ENCODE results near the gene ARL5A.

GRCh38 chr2:151805961-151806360 is 22.3 kb downstream of the ARL5A start:
- TF ChIP-seq CTCF (conservative IDR thresholded peaks at IDR 0.05; ENCODE audit: low read depth, low read length) (no peak), CEBPB (IDR thresholded peaks at IDR 0.05; ENCODE audit: low read depth, low read length) (no peak), BHLHE40 (IDR thresholded peaks at IDR 0.05; ENCODE audit: low read depth, low read length) (no peak), POLR2A (IDR thresholded peaks at IDR 0.05; ENCODE audit: low read depth, low read length) (no peak), RFX5 (IDR thresholded peaks at IDR 0.05; ENCODE audit: low read depth, low read length) (no peak), RAD21 (IDR thresholded peaks at IDR 0.05; ENCODE audit: low read length) (no peak), SMC3 (IDR thresholded peaks at IDR 0.05; ENCODE audit: low read depth, low read length) (no peak), ELK1 (IDR thresholded peaks at IDR 0.05; ENCODE audit: borderline replicate concordance, low read depth, low read length) (no peak), MAZ (IDR thresholded peaks at IDR 0.05; ENCODE audit: borderline replicate concordance, low read depth, low read length) (no peak)

Measured in IMR-90 (cell line).